Endothelial cell of umbilical vein (primary cell): ENCODE measurements around the gene ZNF84. TPM values are rescaled to one million over a fixed set of nuclear protein-coding genes. Genes with fewer than 3 reads are reported as not detected.

Experiments used
- BruUV-seq: library from RNA; stranded (reverse); fragments of 400-500 nt; replicated peaks from 2 replicates; lab custom pipeline; 2021; lab: Mats Ljungman, UMichigan
- CTCF ChIA-PET: fragments of 300-600, 350-600 bp; sonication (Branson Sonifier 250); formaldehyde crosslinking; loops from one replicate; lab custom pipeline; 2021; ENCODE audit warnings: antibody characterized with exemption, inconsistent platforms; lab: Charles Lee
- POLR2A ChIA-PET: fragments of 300-600, 350-600 bp; sonication (Branson Sonifier 250); formaldehyde crosslinking; loops from one replicate; lab custom pipeline; 2021; ENCODE audit warnings: antibody characterized with exemption, inconsistent platforms; lab: Charles Lee
- DNase-seq: peaks from one replicate; pipeline ENCODE4 v3.0.0-alpha.2; 2011; ENCODE audit warnings: low read depth, low spot score
- FAIRE-seq: peaks from 2 replicates; lab custom pipeline; 2011; peaks lifted over from hg19 to GRCh38; lab: Jason Lieb, UNC
- H2AFZ ChIP-seq: 2 replicates; pipeline ENCODE4 v1.6.0; 2012; ENCODE audit warnings: low read depth, low read length, control low read depth, inconsistent platforms
- H3K27ac ChIP-seq: 2 replicates; pipeline ENCODE4 v1.5.1; 2011; ENCODE audit warnings: low read depth, mild to moderate bottlenecking, control low read depth, low read length, moderate library complexity; ENCODE audit not compliant: insufficient read depth
- H3K27me3 ChIP-seq, 2 experiments: 2 replicates each; pipeline versions ENCODE4 v1.6.0 to v1.6.1; 2011; ENCODE audit warnings: low read length in 2 of 2, mixed read lengths in 1 of 2; ENCODE audit not compliant: control insufficient read depth in 2 of 2, insufficient read depth in 2 of 2
- H3K36me3 ChIP-seq, 2 experiments: 2 replicates in 1 of 2; 3 replicates in 1 of 2; pipeline ENCODE4 v1.5.1; 2011; ENCODE audit warnings: low read length in 2 of 2, mild to moderate bottlenecking in 1 of 2, moderate library complexity in 1 of 2; ENCODE audit not compliant: control insufficient read depth in 2 of 2, insufficient read depth in 2 of 2; ENCODE audit errors: extremely low read depth in 1 of 2
- H3K4me1 ChIP-seq: 3 replicates; pipeline ENCODE4 v1.5.1; 2011; ENCODE audit warnings: mild to moderate bottlenecking, low read length; ENCODE audit not compliant: control insufficient read depth, insufficient read depth; ENCODE audit errors: extremely low read depth
- H3K4me2 ChIP-seq: 2 replicates; pipeline ENCODE4 v1.6.1; 2011; ENCODE audit warnings: low read length, control low read depth, mixed read lengths; ENCODE audit not compliant: insufficient read depth
- H3K4me3 ChIP-seq, 3 experiments: fragments of 200-600 bp in 1 of 3; sonication (generic), shearing (Covaris generic) in 1 of 3; replicated peaks in 1 of 3; 2 replicates each; pipeline ENCODE4 v1.5.1; 2011 to 2016; ENCODE audit warnings: control low read depth in 3 of 3, low read length in 3 of 3, mild to moderate bottlenecking in 2 of 3, inconsistent platforms in 1 of 3, low read depth in 1 of 3, moderate library complexity in 1 of 3; ENCODE audit not compliant: insufficient read depth in 1 of 3
- H3K79me2 ChIP-seq: 2 replicates; pipeline ENCODE4 v1.6.0; 2012; ENCODE audit warnings: low read length, inconsistent platforms; ENCODE audit not compliant: control insufficient read depth, insufficient read depth
- H3K9ac ChIP-seq: replicated peaks from 2 replicates; pipeline ENCODE3; 2011; ENCODE audit warnings: low read length, control low read depth; ENCODE audit not compliant: insufficient read depth; ENCODE audit errors: extremely low read depth
- H3K9me1 ChIP-seq: replicated peaks from 3 replicates; pipeline ENCODE4 v1.6.0; 2011; ENCODE audit warnings: mild to moderate bottlenecking, low read length; ENCODE audit not compliant: control insufficient read depth, insufficient read depth; ENCODE audit errors: extremely low read depth
- H3K9me3 ChIP-seq: replicated peaks from 2 replicates; pipeline ENCODE4 v1.5.1; 2012; ENCODE audit warnings: low read length, inconsistent platforms; ENCODE audit not compliant: control insufficient read depth, insufficient read depth
- H4K20me1 ChIP-seq: replicated peaks from 2 replicates; pipeline ENCODE3; 2011; ENCODE audit warnings: mild to moderate bottlenecking, low read length; ENCODE audit not compliant: control insufficient read depth, insufficient read depth; ENCODE audit errors: extremely low read depth
- CTCF ChIP-seq, 2 donors: IDR thresholded peaks; 1 replicate in 1 of 2; 2 replicates in 1 of 2; pipeline ENCODE4 v1.5.1; 2011; ENCODE audit warnings: low read length in 2 of 2, mild to moderate bottlenecking in 2 of 2, moderate library complexity in 2 of 2, control low read depth in 1 of 2, inconsistent platforms in 1 of 2, low read depth in 1 of 2; ENCODE audit not compliant: insufficient read depth in 1 of 2; ENCODE audit errors: extremely low read depth in 1 of 2
- EZH2 ChIP-seq: IDR thresholded peaks from 2 replicates; pipeline ENCODE4 v1.6.1; 2012; ENCODE audit warnings: borderline replicate concordance, low read depth, mild to moderate bottlenecking, moderate library complexity, low read length, inconsistent platforms; ENCODE audit not compliant: severe bottlenecking
- FOS ChIP-seq: IDR thresholded peaks from 2 replicates; pipeline ENCODE4 v1.6.1; 2011; ENCODE audit warnings: mild to moderate bottlenecking, low read length, moderate library complexity, borderline replicate concordance; ENCODE audit not compliant: insufficient read depth
- GATA2 ChIP-seq: IDR thresholded peaks from 2 replicates; pipeline ENCODE4 v1.7.0; 2011; ENCODE audit warnings: low read depth, mild to moderate bottlenecking, moderate library complexity, mixed read lengths, low read length; ENCODE audit not compliant: insufficient read length, insufficient read depth
- JUN ChIP-seq: IDR thresholded peaks from 2 replicates; pipeline ENCODE4 v1.6.1; 2011; ENCODE audit warnings: borderline replicate concordance, low read depth; ENCODE audit not compliant: insufficient read length, insufficient read depth
- MAX ChIP-seq: IDR thresholded peaks from 2 replicates; pipeline ENCODE4 v1.6.1; 2011; ENCODE audit not compliant: insufficient read depth, insufficient read length
- MYC ChIP-seq: IDR thresholded peaks from one replicate; pipeline ENCODE4 v1.6.1; 2011; ENCODE audit warnings: mild to moderate bottlenecking, low read depth, low read length
- POLR2A ChIP-seq: IDR thresholded peaks from 2 replicates; pipeline ENCODE4 v1.6.1; 2012; ENCODE audit warnings: low read depth, mild to moderate bottlenecking, control low read depth, low read length
- POLR2AphosphoS5 ChIP-seq: IDR thresholded peaks from 2 replicates; pipeline ENCODE4 v1.6.1; 2012; ENCODE audit warnings: low read depth, mild to moderate bottlenecking, control low read depth, low read length, moderate library complexity; ENCODE audit not compliant: insufficient read depth
- dilution Hi-C: fragments of 300-500 bp; cut with MboI; formaldehyde crosslinking; loops from one replicate; pipeline ENCODE4 v1.15.0; 2019; ENCODE audit warnings: low sequenced_read_pairs; ENCODE audit not compliant: extremely low pct_ligation_motif_present
- intact Hi-C: fragments of 100-400 bp; cut with micrococcal nuclease; formaldehyde crosslinking; loops from one replicate; pipeline ENCODE4 v1.10.0; 2022
- polyA plus RNA-seq, 4 experiments: library from polyadenylated mRNA; depleted of rRNA in 3 of 4; stranded (reverse) in 3 of 4; unstranded in 1 of 4; fragments of >200 nt; gene quantifications; 2 replicates each; pipeline versions ENCODE4 v1.2.1 to v1.2.3, GENCODE V29; 2011 to 2012; ENCODE audit warnings: missing spikeins in 1 of 4
- small RNA-seq: library from RNA; depleted of rRNA; stranded (forward); fragments of <200 nt; gene quantifications from one replicate; pipeline ENCODE3, GENCODE V24; 2012; ENCODE audit warnings: low replicate concordance, low read depth; ENCODE audit not compliant: insufficient read depth, insufficient read length
- total RNA-seq: library from RNA; stranded (reverse); gene quantifications from 2 replicates; pipeline ENCODE4 v1.2.3, GENCODE V29; 2021

Gene ZNF84
- total and polyA plus RNA-seq, 2 donors (not counting 3 experiments of a cell fraction or from before 2014, with no cell fraction given) = 8.8 to 26.0 TPM

- CTCF ChIA-PET = no interaction called here
- H3K27me3 ChIP-seq = no peaks in the 10 kb centered on the region
- H3K79me2 ChIP-seq = no peaks in the 10 kb centered on the region
- H3K27ac ChIP-seq = no peak overlapping the region
- H3K9ac ChIP-seq = no peak overlapping the region
- no peaks in the 10 kb centered on the region for H3K4me1 ChIP-seq
- POLR2A ChIA-PET = no interaction called here
- BruUV-seq = no TSS peak
- H3K9me1 ChIP-seq = no peaks in the 10 kb centered on the region
- intact Hi-C loops = no loop called here
- no peaks in the 10 kb centered on the region for H4K20me1 ChIP-seq
- TF ChIP-seq POLR2AphosphoS5 (no peak), MAX (no peak), GATA2 (no peak), POLR2A (no peak), FOS (no peak), EZH2 (no peak), JUN (no peak), CTCF (IDR thresholded peaks at IDR 0.05; ENCODE audit: extremely low read depth in 1 of 2, insufficient read depth in 1 of 2, low read depth in 1 of 2, low read length in 2 of 2) (no peak), MYC (no peak)
- no peak overlapping the region for H2AFZ ChIP-seq
- dilution Hi-C loops = no loop called here
- DNase-seq (no peak), FAIRE-seq (no peak)
- H3K9me3 ChIP-seq = peaks cover 26% of the 10 kb centered on the region
- H3K4me2 ChIP-seq = no peak overlapping the region
- peaks cover 4 to 9% of the 10 kb centered on the region in 2 experiments for H3K36me3 ChIP-seq
- H3K4me3 ChIP-seq = no peak overlapping the region
Measured at GRCh38 chr12:133108150-133108549, 70.8 kb downstream of the ZNF84 start.

Small RNAs within 50 kb of the gene (small RNA-seq; reads per million reads assigned to genes)
- not detected for gene RNU4ATAC12P

Other genes starting within 250 kb of the ZNF84 start
- gene GOLGA3, start 208.6 kb upstream of the ZNF84 start, total RNA-seq = 83.4 and 86.0 TPM in 2 replicates
- 15.9 and 18.4 TPM in 2 replicates for gene GOLGA3, start 208.6 kb upstream of the ZNF84 start, polyA plus RNA-seq
- 64.7 and 66.5 TPM in 2 replicates for gene CHFR, start 149.9 kb upstream of the ZNF84 start, total RNA-seq
- 45.4 and 57.0 TPM in 2 replicates for gene CHFR, start 149.9 kb upstream of the ZNF84 start, polyA plus RNA-seq
- gene ZNF605, start 81.2 kb upstream of the ZNF84 start, total RNA-seq = 11.0 and 11.3 TPM in 2 replicates
- 2.4 TPM in 2 replicates for gene ZNF605, start 81.2 kb upstream of the ZNF84 start, polyA plus RNA-seq
- gene ZNF26, start 51.1 kb upstream of the ZNF84 start, total RNA-seq = 9.7 and 11.1 TPM in 2 replicates
- 5.9 and 7.1 TPM in 2 replicates for gene ZNF26, start 51.1 kb upstream of the ZNF84 start, polyA plus RNA-seq
- 10.5 and 11.9 TPM in 2 replicates for gene ZNF140, start 43.4 kb downstream of the ZNF84 start, total RNA-seq
- gene ZNF140, start 43.4 kb downstream of the ZNF84 start, polyA plus RNA-seq = 7.6 and 8.9 TPM in 2 replicates
- gene ZNF891, start 92.8 kb downstream of the ZNF84 start, total RNA-seq = 1.2 and 1.5 TPM in 2 replicates
- gene ZNF891, start 92.8 kb downstream of the ZNF84 start, polyA plus RNA-seq = 0.29 and 0.32 TPM in 2 replicates
- 4.4 and 5.8 TPM in 2 replicates for gene ZNF10, start 93.1 kb downstream of the ZNF84 start, total RNA-seq
- 1.6 and 3.7 TPM in 2 replicates for gene ZNF10, start 93.1 kb downstream of the ZNF84 start, polyA plus RNA-seq
- 17.3 and 18.2 TPM in 2 replicates for gene ZNF268, start 144.0 kb downstream of the ZNF84 start, total RNA-seq
- 4.6 and 7.7 TPM in 2 replicates for gene ZNF268, start 144.0 kb downstream of the ZNF84 start, polyA plus RNA-seq
- not detected in 2 replicates for gene ANHX, start 198.4 kb downstream of the ZNF84 start, total RNA-seq
- gene ANHX, start 198.4 kb downstream of the ZNF84 start, polyA plus RNA-seq = not detected in 2 replicates